ENCODE measurements around the gene HIVEP2.

HIVEP2 gene

DNA sequence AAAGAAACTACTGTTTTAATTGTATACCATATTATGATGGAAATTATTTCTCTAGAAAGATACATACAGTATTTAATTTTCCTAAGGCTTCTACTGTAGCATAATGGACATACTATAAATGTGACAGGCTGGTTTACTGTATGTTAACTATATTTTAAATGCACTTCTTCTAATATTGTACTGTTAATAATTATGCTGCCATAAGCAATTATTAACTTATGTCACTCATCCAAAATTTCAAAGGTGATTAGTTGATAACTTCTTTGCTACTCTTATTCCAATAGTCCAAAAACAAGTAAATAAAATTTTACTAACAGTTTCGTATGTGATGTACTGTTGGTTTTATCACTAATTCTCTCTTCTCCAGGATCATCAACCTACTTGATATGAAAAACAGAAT, 28.1 kb downstream of the HIVEP2 start:
- DNase-seq = no peak

DNA sequence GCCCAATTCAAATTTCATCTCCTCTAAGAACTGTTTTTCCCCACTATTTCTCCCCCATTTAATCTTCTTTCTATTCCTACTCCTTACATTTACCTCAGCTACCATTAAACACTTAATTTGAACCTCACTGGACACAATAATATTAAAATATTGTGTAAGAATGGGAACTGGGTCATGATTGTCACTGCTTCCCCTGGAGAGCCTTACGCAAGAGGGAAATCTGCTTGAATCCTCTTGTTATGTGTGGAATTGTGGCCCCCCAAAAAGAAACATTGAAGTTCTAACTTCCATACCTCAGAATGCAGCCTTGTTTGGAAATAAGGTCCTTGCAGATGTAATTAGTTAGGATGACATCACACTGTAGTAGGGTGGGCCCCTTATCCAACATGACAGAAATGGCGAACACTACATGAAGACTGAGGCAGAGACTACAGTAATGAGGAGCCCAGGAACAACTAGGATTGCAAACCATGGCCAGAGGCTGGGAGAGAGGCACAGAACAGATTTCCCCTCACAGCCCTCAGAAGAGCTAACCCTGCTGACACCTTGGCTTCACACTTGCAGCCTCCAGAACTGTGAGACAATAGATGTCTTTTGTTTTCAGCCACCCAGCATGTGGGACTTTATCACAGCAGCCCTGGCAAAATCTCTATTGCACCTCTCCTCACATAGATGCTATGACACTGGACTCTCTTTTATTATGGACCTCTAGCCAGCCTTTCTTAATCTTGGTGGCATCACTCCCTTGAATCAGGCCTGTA, 29.9 kb downstream of the HIVEP2 start:
- DNase-seq = no peak

DNA sequence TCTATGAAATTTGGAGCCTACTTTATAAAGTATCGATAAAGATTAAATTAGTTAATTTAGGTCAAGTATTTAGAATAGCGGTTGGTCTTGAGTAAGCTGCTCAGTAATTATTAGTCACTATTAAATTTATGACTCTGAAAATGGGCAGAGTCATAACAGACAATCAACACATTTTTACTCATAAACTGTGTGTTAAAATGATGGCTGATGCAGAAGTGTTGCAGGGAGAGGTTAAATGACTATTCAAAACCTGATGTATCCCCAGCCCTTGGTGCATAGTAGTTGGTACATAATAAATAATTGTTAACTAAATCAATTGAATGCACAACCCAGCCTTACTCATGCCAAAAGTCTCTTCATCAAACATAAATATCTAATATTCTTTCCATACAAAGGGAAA, 30.6 kb downstream of the HIVEP2 start:
- no peak for DNase-seq

DNA sequence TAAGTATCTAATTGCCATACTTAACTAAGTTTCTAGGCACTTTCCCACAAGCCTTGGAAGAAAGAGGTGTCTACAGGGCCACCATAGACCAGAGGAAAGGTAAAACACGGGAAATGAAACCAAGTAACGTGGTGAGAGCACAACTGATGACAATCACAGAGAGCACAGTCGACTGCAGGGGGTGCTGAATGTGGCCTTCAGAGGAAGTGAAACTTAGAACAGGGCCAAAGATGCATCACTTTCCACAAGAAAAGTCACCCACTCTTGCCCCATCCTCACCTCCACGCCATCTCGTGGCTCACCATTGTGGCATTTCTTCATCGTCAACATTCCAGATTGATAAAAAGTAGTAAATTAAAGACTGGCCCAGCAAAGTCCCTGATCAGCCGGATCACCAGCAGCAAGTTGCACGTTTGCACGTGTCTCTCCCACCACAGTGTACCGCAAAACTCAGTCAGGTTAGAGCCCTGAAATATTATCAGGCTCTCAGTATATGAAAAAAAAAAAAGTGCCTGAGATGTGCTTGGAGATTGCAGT, 31.4 kb downstream of the HIVEP2 start:
- DNase-seq = peak; percentile 22 to 88 (median 50)

DNA sequence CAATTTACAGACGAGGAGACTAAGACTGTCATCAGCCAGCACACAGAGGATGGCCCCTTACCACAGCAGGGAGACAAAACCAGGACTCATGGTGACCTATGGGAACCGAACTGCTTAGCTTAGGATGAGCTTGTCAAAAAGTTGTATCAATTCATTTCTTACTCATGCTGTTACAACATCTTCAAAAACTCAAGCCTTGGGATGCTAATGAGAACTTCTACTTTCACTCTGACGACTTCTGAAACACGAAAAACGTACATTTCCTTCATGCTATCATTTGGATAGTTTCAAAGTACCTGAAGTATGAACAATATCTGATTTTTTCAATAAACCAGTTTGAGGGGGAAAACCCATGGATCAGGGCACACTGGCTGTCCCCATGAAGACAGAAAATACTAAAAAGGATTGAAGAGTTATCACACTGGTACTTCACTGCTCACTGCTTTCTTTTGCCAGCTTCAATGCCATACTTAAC, 31.9 kb downstream of the HIVEP2 start:
- DNase-seq = peak in 1 of 5 donors; percentile 86

DNA sequence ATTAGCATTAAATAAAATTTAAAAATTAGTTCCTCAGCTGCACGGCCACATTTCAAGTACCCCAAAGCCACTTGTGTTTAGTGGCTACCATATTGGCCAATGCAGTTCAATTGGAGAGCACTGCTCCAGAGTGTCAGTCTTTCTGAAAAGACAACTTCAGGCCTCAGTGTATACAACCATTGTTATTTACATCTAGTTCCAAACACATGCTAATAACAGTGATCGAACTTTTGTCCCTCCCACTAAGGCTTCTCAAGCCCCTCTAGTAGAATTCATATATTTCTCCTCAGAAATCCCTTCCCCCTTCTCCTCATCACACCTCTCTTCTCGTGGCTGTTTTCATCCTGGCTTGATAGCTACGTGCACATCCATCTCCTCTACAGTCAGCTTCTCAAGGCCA, 32.9 kb downstream of the HIVEP2 start:
- DNase-seq = no peak

DNA sequence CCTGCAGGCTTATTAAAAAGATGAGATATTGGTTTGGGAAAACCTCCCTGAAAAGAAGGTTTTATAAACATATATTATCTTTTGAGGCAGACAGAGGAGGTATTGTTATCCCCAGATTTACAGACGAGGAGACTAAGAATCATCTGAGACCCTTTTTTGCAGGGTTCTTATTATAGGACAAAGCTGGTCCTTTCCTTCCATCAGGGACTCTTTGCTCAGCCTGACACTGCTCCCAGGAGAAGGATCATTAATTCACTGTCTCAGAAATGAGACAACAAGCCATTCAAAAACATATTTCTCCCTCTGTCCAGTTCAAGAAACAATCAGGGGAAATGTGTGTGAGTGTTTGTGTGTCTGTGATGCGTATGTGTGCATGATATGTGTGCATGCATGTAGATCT, 33.5 kb downstream of the HIVEP2 start:
- no peak for DNase-seq

DNA sequence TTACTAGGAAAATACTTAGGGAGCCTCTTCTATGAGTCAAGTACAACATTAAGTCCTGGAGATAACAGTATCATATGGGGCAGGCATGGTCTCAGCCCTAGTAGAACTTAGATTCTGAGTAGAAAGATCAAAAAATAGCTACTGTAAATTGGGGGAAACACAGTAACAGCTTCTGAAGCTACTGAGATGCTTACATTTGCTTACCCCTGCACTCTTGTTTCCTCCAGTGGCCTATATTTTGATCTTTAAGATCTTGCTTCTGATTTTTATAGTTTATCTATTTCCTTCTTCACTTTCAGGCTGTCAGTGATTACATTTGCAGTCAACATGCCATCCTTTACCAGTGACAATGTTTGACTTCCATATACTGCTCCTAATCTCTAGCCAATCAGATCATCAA, 35.3 kb downstream of the HIVEP2 start:
- no peak for DNase-seq

DNA sequence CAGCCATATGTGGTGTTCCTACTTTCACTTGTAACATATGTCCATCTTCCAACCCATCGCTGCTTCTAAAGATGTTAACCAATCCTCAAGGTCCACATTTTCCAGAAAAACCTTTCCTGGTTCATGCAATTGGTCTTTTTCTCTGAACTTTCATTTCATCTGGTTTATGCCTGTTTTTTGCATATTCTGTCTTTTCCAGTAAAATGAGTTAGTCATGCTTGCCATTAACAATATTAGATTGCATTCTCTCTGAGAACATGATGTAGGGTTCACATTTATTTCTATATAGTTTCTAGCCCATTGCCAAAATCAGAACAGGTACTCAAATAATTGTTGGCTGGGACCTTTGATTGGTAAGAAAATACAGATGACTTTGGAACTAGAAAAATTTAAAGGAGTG, 36.7 kb downstream of the HIVEP2 start:
- DNase-seq = no peak

DNA sequence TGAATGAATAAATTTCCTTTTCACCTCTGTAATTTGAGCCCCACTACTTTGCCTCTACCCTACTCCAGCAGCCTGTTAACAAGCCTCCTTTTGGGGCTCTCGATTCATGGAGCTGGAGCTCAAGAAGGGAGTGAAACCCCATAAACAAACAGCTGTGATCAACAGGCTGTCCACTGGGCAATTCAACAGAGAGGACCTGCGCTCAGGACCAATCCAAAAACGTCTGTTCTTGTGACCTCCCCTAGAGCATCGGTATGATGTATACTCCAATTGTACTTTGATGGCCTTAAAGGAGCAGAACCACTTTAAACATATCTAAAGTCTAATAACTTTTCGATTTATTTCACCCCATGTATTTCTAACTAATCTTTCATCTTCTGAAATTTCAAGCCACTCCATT, 37.4 kb downstream of the HIVEP2 start:
- DNase-seq = peak in 3 of 5 donors; percentile 35 to 74 (median 48)

DNA sequence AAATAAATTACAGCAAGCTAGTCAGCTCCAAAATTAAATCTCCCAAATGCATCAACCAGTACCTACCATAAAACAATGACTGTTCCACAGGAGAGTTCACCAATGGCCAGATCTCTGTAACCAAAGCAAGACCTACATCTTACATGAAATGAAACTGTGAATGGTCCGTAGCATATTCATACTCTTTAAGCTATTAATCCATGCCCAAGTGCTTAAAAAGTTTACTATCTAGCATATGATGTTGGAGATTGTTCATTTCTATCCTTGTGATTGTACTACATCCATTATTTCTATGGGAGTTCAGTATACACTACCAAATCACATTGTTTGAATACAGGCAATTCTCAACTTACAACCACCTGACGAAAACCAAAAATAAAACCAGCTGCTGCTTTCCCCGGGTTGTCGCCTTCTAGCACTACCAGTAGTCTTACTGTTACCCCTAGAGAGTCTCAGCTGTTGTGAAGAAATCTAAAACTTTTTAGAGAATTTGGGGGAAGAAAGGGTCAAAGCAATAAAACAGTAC, 38.0 kb downstream of the HIVEP2 start:
- DNase-seq = peak in 1 of 5 donors; percentile 58

DNA sequence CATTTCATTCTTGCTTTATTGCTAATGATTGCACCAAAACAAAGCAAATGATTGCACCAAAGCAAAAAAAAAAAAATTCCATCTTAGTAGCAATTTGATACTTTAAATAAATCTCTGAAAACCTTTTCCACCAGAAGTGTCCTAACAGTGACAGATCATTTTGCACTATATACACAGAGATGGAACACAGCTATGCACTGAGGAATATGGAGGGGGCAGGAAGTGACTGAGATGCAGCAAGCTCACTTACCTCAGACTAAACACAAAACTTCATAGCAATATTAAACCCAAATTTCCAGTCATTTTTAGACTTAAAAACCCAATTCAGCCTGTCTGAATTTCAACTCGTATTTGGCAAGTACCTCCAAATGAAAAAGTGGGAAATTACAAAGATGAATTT, 41.2 kb downstream of the HIVEP2 start:
- peak in 1 of 5 donors; percentile 60 for DNase-seq

DNA sequence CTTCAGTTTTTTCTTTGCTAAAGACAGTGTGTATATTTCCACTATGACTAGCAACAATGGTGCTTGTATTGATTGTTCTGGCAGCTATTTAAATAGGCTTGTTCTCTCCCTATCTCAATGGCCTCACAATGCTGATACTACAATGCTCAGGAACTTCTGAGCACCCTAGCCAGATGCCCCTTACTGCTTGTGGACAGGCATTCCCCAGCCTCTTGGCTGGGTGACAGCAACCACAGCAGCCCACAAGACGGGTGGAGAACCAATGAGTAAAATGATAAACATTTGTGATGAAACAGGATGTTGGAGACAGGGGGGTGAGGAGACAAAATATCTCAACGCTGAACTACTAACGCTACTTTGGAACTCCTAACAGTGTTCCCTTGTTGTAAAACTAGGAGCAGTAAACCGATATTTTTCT, 42.3 kb downstream of the HIVEP2 start:
- DNase-seq = peak; percentile 55 to 85 (median 69)

DNA sequence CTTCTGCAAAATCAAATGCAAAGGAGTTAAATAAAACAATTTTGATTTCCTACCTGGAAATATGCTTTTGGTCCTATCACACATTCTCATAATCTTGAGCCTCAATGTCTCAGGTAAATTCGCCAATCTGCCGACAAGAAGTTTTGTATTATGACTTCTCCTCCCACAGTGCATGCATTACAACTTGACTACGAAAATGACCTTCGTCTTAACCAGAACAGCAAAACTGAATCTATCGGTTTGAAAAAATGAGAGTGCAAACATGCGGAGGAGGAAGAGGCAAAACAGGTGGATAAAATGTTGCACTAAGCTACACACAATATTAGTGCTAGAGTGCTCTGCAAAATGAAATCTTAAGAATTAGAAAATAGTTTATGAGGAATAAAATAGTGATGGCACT, 43.4 kb downstream of the HIVEP2 start:
- DNase-seq = no peak

DNA sequence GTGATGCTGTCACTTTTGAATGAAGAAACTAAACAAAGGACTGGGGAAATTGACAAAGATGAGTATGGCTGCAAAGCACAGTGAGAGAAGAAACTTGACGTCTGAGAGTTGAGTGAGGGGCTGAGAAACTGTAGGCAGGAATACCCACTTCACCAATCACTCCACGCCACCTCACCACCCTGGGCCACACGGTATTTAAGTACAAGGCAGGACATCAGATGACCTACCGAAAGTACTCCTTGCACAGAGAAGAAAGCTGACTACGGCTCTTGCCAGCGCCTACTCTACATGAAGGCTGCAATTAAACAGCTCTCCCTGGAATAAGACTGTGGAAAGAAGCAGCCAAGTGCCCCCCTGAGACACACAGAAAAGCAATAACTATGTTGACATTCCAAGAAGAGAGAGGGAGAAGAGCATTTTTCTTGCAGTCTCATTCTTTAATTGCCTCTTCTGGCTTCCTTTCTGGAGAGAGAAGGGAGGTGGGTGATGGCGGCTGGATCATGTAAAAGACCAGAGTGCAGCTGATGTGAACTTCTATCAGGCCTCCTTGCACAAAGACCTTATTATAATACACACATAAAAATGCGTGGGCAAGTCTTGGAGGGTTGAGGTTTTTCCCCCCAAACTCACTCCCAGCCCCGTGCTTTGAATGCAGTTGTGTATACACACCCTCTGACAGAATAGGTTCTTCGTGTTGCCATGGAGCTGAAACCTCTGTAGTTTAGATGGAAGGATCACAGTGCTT, 44.6 kb downstream of the HIVEP2 start:
- peak in 1 of 5 donors; percentile 43 for DNase-seq

DNA sequence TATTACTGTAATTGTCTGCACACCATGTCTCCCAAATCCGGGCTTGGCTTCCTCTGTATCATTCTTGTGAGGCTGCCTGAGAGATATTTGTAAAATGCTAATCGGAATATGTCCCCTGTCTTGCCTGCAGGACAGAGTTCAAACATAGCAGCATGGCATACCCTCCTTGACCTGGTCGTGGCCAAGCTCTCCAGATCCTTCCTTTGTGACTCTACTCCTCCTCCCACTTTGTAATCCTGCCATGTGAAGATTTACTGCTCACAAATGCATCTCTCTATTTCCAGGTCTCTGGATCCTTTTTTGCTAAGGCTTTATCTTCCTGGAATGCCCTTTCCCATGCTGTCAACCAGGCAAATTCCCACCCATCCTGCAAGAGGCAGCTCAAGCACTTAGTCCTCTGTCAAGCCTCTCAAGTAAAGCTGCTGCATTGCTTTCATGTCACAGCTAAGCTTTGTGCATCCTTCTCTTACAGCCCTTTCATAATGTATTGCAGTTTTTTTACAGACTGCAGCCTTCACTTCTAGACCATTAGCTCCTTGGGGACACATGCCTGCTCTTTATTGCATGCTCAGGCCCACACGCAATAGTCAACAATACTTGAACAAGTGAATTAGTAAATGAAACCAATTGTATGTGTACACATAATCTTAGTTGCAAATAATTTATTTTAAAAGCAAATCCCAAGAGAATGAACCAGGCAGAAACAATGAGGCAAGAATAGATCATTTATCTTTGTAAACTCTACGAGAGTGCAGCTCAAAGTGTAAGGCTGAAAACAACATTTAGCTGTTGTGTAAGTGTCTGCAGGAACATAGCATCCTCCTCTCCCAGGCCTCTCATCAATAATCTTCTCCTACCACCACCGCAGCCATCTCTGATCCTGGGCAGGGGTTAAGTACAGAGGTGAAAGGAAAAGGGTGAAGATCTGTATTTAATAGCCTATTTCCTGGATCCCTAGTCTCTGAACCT, 45.8 kb downstream of the HIVEP2 start:
- DNase-seq = no peak

DNA sequence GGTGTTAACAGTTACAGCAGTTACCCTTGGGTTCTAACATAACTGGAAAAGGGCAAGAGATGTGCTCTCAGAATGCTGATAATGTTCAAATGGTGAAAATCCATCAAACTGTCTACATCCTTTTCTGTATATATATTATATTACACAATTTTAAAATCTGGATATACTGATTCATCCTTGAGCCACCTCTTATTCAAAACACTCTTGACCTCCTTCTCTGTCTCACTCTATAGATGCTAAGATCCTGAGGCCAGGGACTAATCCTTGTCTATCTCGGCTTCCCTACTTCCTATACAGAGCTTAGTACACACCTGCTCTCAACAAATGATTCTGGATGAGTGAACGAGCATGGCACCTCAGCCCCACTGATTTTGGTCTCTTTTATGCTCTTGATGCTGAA, 47.3 kb downstream of the HIVEP2 start:
- DNase-seq = no peak

DNA sequence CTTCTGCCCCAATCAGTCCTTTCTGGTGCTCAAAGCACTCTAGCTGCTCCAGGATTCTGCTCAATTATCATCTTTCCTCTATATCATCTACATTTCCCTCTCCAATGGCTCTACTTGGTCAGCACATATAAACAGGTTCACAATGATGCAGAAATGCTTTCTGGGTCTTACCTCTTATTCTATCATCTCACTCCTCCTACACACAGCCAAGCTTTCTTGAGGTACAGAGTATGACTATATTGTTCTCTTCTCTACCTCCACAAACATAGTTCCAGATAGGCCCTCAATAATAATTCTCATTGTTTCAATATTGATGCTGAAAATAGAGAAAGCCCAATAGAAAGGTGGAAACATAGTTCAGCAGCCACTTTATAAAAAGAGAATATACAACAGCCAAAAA, 48.2 kb downstream of the HIVEP2 start:
- no peak for DNase-seq

DNA sequence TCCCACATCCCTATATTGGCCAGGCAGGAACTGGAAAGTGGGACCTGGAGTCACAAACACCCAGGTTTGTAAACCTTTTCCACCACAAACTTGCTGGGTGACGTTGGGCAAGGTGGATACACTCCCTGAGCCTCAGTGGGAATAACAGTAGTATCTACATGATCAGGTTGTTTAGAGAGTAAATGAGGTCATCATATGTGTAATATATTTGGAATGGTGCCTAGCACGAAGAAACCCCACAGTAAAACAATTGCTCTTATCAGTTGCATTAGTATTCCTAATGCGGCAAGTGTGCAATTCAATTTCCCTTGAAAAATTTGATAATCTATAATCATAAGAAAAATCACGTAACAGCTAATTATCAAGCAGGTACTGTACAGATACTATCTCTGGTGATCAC, 51.9 kb downstream of the HIVEP2 start:
- no peak for DNase-seq

DNA sequence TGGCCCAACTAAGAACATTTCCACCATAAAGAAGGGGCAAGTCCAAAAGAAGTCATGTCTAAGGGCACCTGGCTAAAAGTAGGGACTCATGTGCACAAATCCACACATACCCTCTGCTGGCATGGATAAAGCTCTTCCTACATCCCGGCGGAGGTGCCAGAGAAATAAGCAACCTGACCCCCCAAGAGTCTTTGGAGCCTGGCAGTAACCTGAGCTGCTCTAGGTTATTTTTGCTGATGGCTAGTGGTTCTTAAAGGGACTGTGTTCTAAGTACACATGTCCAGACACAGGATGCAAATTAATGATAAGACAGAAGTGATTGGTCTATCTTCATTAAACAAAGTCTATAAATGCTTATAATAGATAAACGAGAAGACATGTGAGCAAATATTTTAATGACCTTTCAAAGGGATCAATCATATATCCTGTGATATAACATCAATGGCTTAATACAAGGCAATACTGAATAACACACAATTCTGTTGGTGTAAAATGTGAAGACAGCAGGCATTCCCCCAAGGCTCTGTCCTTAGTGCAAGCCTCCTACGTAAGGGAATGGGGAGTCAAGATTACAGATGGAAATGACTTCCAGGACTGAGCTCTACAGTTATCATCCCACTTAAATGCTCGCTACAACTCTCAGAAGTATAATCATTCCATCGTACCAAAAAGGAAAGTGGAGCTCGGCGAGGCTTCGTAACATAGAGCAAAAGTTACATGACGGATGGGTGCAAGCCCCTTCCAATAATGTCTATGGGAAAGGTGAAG, 52.5 kb downstream of the HIVEP2 start:
- DNase-seq = no peak

DNA sequence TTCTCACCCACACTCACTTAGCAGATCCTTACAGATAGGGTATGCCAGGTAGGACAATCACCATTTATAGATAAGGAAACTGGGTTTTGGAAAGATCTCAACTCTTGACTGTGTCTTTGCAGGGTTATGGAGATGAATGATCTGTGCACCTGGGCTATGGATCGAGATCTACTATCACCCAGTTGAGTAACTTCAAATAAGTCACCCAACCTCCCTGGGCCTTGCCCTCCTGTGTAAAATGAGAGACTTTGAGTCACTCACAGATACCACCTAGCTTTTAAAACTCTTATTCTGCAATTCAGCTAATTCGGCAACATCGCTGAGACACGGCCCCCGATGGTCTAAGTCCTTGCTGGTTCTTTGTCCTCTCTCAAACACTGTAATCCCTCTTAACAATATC, 53.5 kb downstream of the HIVEP2 start:
- no peak for DNase-seq

DNA sequence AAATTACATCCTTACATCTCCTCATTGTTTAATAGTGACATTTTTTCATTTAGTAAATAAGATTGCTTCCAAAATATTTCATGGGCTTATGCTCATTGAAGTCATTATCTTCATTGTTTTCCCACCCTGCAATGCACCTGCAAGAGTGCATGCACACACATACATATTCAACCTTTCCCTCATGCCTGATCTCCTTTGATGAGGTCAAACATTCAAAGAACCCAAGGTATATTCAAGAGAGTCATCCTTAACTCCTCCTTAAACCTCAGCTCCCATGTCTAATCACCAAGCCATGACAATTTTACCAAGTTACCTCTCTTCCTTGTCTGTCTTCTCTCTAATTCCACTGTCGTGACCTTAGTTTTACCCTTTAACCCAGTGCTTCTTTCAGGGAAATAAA, 56.5 kb downstream of the HIVEP2 start:
- no peak for DNase-seq

Data from T-helper 1 cell (primary cell).